ENCODE data around the gene FAM227A. TPM values are rescaled to one million over a fixed set of nuclear protein-coding genes. Genes with fewer than 3 reads are reported as not detected.
A peak's percentile ranks its signal among the peaks of the same experiment; 100 is the strongest.

The FAM227A gene
- polyA plus RNA-seq (ENCODE audit: insufficient read length): 0.77 TPM

DNA sequence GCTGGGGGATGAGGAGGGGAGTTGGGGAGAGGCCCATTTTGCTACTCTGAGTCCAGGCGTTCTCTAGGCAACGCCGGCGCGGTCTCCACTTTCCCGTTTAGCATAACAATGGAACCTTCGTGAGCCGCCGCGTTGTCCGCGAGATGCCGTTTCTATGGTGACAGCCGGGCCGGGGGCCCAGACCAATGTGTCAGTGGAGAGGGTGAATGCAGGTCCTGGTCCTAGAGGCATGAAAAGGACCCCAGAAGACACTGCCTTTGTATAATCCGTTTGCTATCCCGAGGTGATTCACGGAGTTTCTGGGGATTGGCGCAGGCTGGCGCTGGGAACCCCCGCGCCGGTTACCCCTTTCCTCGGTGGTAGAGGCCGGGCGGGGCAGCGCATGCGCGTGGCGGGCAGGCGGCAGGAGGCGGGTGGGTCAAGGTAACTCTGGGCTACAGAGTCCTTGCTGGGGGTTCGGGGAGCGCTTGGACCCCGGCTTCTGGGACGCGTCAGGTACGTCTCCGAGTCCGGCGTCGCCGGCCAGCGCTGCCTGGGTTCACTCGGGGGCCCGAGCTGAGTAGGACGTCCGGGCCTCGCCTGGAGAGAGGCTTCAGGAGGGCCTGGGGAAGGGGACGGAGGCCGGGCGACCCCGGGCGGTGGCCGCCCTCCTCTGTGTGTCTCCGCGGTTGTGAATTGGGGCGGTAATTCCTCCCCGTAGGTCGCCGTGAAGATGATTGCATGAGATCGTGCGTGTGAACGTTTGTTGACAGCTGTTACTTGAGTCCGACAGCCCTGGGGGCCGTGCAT lies at the start of gene FAM227A, which contains the start of gene CBY1:
FAM227A (minus strand) TSS at position 137 of the 789 bp plus-strand sequence. CDS start 6,224 bp downstream, outside the sequence.
CBY1 (plus strand) TSS at position 383 of the 789 bp plus-strand sequence. CDS start 11,417 bp downstream, outside the sequence.
- DNase-seq: peak; percentile 92

DNA sequence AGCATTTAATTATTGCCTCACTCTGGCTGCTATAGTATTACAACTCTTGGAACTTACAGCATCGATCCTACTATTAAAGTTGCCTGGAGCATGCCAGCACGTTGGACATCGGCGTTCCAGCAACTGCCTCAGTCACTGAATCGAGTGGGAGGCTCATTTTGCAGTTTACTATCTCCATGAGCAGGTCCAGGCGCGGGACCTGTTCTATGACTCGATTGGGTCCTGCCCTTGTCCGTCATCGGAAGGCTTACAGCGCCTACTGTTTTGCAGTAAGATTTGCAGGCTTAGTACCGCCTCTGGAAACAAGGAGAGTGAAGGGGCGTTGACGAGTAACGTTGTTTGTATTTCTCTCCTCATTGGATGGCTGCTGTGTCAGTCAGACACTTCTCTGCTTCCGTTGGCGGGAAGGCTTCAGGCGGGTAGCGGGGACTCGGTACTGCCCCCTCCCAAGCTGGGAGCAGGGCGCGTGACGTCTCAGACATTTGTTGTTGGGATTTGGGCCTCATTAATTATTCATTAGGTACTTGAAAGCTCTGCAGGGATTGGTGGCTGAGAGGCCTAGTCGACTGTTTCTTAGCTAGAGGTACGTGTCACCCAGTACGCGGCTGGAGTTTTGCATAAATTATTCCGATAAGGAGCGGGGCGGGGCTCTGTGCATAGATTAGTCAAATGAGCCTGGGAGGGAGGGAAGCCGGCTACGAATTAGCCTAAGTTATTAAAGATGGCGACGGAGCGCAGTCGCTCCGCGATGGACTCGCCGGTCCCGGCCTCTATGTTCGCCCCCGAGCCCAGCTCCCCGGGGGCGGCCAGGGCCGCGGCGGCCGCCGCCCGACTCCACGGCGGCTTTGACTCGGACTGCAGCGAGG lies 49.3 kb upstream of the FAM227A start, which contains the start of gene GTPBP1:
GTPBP1 (plus strand) TSS at position 710 of the 866 bp plus-strand sequence; CDS start at position 722, 12 bp downstream.
- peak; percentile 100 for DNase-seq

GRCh38 chr22:38704654-38705234 lies 48.6 kb upstream of the FAM227A start:
- no peak for DNase-seq

DNA sequence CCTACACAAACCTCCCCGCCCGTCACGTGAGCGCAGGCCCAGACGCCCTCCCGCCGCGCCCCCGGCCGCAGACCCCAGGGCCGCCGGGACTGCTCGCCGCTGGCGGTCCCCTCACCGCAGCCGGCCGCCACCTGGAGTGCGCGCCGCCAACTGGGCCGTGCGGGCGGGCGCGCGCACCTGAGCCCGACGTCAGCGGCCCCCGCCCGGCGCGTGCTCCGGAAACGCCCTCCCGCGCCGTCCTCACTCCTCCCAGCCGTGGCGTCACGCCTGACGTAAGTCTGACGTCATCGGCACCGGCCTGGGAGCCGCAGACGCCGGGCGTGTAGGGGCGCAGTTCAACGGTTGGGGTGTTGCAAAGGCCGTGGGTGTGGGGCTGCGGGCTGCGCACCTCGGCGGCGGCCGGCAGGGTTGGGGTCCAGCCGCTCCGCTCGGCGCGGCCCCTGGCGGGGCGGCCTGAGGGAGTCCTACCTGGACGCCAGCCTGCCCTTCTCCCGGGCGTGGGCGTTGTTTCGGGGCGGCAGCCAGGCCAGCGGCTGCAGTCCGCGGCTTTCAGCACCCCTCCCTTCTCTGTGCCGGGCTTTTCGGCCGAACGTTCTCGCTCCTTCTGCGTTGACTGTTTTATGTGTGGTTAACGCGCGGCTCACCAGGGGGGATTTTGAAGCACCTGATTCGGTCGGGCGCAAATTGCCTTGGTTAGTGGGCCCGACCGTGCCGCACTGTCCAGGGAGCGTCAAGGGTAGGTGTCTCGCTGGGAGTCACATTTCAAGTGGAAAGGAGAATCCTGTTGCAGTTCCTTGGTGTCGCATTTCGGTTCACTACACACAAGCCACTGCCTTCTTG lies 44.8 kb upstream of the FAM227A start, which contains the start of gene JOSD1:
JOSD1 (minus strand) TSS at position 155 of the 840 bp plus-strand sequence. CDS start 956 bp downstream, outside the sequence.
- DNase-seq: peak; percentile 95

DNA sequence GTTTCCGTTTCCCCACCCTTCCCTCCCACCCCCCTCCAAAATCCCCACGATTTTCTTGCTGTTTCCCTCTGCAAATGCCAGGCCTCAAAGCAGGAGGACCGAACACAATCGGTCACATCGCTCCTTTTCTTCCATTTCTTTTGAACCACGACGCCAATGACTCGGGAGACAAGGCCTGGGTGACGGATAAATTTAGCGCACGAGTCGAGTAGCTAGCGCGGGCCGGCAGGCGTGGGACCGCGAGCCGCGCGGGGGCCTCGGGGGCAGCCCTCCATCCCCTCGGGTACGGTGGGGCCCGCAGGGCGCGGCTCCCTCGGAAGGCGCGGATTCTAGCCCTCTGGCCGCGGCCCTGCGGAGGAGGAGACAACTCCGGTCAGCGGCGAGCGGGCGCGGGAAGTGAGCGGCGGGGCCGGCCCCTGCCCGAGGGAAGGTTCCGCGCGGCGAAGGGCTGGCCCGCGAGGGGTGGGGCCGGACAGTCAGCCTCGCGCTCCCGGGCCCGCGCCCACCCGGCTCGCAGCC lies 44.1 kb upstream of the FAM227A start:
- DNase-seq: no peak

- DNase-seq: no peak
Observed at GRCh38 chr22:38699784-38700183, 43.6 kb upstream of the FAM227A start.

- DNase-seq: no peak
Observed at GRCh38 chr22:38699143-38699542, 43.0 kb upstream of the FAM227A start.

GRCh38 chr22:38698407-38699094 lies 42.4 kb upstream of the FAM227A start:
- DNase-seq: no peak

- no peak for DNase-seq
Observed at GRCh38 chr22:38697425-38698089, 41.4 kb upstream of the FAM227A start.

- DNase-seq: no peak
Observed at GRCh38 chr22:38696606-38697424, 40.6 kb upstream of the FAM227A start.

DNA sequence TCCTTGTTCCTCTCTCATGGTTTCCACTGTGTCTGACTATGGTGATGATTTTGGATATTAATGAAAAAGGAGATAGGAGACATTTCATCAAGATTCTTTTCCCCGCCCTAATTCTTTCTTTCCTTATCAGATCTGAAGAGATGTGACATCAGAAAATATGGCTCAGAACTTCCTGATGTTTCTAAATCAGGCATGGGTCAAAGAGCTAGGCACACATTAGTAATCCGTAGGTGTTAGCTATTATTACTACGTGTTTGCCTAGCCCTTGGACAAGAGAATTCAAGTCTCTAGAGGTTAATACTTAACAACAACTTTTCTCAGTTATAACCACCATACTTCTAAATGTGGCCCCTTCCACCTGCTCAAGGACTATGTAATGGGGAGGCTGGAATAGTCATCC lies 38.7 kb upstream of the FAM227A start:
- no peak for DNase-seq

DNA sequence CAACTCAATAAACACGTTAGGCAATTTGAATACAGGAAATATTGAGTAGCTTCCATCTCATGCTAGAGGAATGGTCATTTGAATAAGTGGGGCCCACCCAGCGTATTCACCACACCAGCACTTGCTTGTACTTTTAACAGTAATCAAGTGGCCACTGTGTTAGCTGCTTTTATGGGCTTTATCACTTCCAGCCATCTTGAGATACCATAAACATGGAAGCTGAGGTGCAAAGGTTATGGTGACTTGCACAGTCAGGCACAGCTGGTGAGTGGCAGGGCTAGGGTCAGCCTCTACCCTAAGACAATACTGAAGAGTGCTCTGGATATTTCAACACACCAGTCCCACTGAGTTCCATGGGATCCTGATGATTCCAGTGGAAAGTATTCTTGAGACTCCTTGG lies 37.9 kb upstream of the FAM227A start:
- no peak for DNase-seq

DNA sequence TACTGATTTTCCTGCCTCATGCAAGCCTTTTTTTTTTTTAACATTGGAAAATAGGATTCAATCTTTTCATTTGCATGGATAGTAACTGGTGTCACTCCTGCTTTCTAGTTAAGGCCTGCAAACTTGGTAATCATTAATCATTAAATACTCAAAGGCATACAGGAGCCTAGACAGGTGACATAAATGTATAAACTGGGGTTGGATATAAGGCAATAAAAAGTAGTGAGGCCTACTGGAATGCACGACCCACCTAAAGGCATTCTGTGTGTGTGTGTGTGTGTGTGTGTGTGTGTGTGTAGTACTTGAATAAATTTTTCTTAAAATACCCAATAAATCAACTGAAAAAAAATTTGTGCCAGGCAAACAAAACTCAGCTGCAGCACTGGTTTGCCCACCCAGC lies 33.5 kb upstream of the FAM227A start:
- no peak for DNase-seq

DNA sequence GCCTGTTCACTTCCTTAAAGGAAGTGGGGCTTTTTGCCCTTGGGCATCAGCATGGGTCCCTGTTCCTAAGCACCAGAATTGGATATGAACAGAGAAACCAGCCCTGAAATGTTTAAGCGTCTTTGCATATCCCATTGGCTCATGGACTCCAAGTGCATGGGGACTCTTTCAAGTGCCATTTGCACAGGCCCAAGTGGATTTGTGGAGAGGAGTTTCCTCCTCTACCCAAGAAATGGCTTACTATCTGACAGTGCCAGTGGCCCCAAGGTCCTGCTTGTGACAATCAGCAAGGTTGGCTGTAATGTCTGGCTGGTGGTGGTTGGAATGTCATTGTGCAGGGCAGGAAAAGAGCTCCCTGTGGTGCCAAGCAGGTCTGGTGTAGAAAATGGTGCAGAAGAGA lies 29.6 kb upstream of the FAM227A start:
- DNase-seq: no peak

DNA sequence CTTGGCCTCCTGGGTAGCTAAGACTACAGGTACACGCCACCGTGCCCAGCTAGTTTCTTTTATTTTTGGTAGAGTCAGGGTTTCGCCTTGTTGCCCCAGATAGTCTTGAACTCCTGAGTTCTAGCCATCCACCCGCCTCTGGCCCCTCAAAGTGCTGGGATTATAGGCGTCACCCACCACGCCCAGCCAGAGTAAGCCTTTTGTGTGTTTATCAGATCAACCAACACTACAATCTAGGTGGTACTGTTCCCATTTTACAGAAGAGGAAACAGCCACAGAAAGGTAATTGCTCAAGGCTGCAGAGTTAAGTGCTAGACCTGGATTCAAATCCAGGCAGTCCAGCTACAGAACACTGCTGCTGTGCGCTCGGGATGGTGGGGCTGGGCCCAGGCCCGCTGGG lies 28.7 kb upstream of the FAM227A start:
- DNase-seq: no peak

DNA sequence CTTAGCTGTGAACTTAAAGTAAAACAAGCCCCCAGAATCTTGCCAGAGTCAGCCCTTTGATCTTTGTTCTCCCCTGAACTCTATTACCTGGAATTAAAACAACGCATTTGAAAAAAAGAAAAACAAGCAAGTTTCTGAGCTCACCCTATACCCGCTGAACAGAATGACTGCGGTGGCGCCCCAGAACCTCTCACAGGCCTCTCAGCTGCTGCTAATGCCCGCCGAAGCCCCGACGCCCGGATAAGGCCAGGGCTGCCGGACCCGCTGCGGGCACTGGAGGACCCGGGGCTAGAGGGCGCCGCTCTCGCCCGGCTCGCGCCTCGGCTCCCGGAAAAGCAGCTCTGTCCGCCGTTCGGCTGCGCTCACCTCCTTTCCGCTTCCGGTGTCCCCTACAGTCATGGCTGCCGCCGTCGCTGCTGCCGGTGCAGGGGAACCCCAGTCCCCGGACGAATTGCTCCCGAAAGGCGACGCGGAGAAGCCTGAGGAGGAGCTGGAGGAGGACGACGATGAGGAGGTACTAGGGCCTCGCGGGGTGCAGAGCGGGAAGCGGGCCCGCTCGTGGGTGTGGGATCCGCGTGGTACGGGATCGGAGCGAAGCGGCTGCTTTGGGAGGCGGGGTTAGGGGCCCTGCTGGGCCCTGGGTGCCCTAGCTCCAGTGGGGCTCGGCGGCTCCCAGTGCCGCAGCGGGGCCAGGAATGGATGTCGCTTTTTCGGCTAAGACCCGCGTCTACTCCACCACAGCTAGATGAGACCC lies 25.6 kb upstream of the FAM227A start, which contains the start of gene TOMM22:
TOMM22 (plus strand) TSS at position 376 of the 754 bp plus-strand sequence; CDS start at position 398, 22 bp downstream.
- peak; percentile 91 for DNase-seq

GRCh38 chr22:38675833-38676232 lies 19.6 kb upstream of the FAM227A start:
- DNase-seq: no peak

DNA sequence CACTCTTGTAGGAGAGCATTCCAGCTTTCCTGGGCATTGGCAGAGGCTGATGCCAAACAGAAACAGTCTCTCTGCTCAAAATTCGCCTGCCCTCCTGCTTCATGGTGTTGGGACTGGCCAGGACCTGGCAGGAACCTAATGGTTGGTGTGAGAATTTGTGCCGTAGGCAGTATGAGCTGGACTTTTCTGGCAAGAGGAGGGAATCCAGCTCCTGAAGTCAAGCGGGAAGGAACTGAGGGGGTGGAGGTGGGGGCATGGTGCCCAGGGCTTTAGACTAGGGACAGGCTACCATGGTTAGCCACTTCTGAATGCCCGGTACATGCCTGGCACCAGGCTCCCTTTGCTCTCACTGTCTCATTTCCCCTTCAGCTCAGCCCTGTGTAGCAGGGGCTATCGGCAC lies 18.7 kb upstream of the FAM227A start:
- no peak for DNase-seq

Data from hindlimb muscle (tissue), 1 donor.